SK-N-SH treated with all-trans-retinoic acid at 6 μM for 48 hours (cell line): ENCODE data around the gene FLT3LG.

ENCODE experiments used
- ATAC-seq: fragments of 200-7000 bp; cut with Tn5 transposase; 3 replicates; pipeline ENCODE4 v1.9.1; 2020; ENCODE audit warnings: mild to moderate bottlenecking, moderate library complexity
- ARNTL ChIP-seq: fragments of 450-650 bp; formaldehyde crosslinking; IDR thresholded peaks from 2 replicates; pipeline ENCODE4 v1.5.0; 2020; ENCODE audit warnings: low read depth, mild to moderate bottlenecking, moderate library complexity, borderline replicate concordance
- BACH2 ChIP-seq: fragments of 250-450 bp; sonication (Bioruptor Pico); IDR thresholded peaks from 2 replicates; pipeline ENCODE4 v1.9.0; 2021; ENCODE audit warnings: mild to moderate bottlenecking, borderline replicate concordance
- CREB5 ChIP-seq: fragments of 250-450 bp; sonication (Bioruptor Pico); IDR thresholded peaks from 2 replicates; pipeline ENCODE4 v1.5.1; 2020; ENCODE audit warnings: low read depth, mild to moderate bottlenecking, moderate library complexity
- CSDC2 ChIP-seq: fragments of 250-450 bp; sonication (Bioruptor Pico); IDR thresholded peaks from 2 replicates; pipeline ENCODE4 v1.5.0; 2020; ENCODE audit warnings: mild to moderate bottlenecking, moderate library complexity
- CSRNP3 ChIP-seq: fragments of 250-450 bp; sonication (Bioruptor Pico); IDR thresholded peaks from 2 replicates; pipeline ENCODE4 v1.5.1; 2021; ENCODE audit warnings: mild to moderate bottlenecking, moderate library complexity
- ESRRG ChIP-seq: fragments of 250-450 bp; sonication (Bioruptor Pico); IDR thresholded peaks from 2 replicates; pipeline ENCODE4 v1.6.1; 2021; ENCODE audit warnings: mild to moderate bottlenecking
- GLIS3 ChIP-seq: fragments of 250-450 bp; sonication (Bioruptor Pico); IDR thresholded peaks from 2 replicates; pipeline ENCODE4 v1.5.0; 2020; ENCODE audit warnings: mild to moderate bottlenecking, moderate library complexity
- ISL1 ChIP-seq: fragments of 250-450 bp; sonication (Bioruptor Pico); IDR thresholded peaks from 2 replicates; pipeline ENCODE4 v2.1.2; 2022; ENCODE audit warnings: mild to moderate bottlenecking, moderate library complexity
- OSR1 ChIP-seq: fragments of 250-450 bp; sonication (Bioruptor Pico); IDR thresholded peaks from 2 replicates; pipeline ENCODE4 v1.8.0; 2022; ENCODE audit warnings: moderate library complexity, mild to moderate bottlenecking, inconsistent platforms
- PATZ1 ChIP-seq: fragments of 250-450 bp; sonication (Bioruptor Pico); IDR thresholded peaks from 2 replicates; pipeline ENCODE4 v1.8.0; 2020; ENCODE audit warnings: mild to moderate bottlenecking, moderate library complexity, borderline replicate concordance
- POU6F1 ChIP-seq: fragments of 250-450 bp; sonication (Bioruptor Pico); IDR thresholded peaks from 2 replicates; pipeline ENCODE4 v1.8.0; 2021; ENCODE audit warnings: low read depth, mild to moderate bottlenecking, moderate library complexity, borderline replicate concordance
- PPARA ChIP-seq: fragments of 250-450 bp; sonication (Bioruptor Pico); IDR thresholded peaks from 2 replicates; pipeline ENCODE4 v1.5.0; 2020; ENCODE audit warnings: mild to moderate bottlenecking, borderline replicate concordance
- RARB ChIP-seq: fragments of 250-450 bp; sonication (Bioruptor Pico); IDR thresholded peaks from 2 replicates; pipeline ENCODE4 v1.8.0; 2021; ENCODE audit warnings: mild to moderate bottlenecking, moderate library complexity
- SNAI2 ChIP-seq: fragments of 250-450 bp; sonication (Bioruptor Pico); IDR thresholded peaks from 2 replicates; pipeline ENCODE4 v1.5.0; 2020; ENCODE audit warnings: mild to moderate bottlenecking, moderate library complexity
- TCF4 ChIP-seq: fragments of 250-450 bp; sonication (Bioruptor Pico); IDR thresholded peaks from 2 replicates; pipeline ENCODE4 v1.8.0; 2021; ENCODE audit warnings: mild to moderate bottlenecking, moderate library complexity, borderline replicate concordance
- TOX ChIP-seq: fragments of 250-450 bp; sonication (Bioruptor Pico); IDR thresholded peaks from 2 replicates; pipeline ENCODE4 v1.8.0; 2021; ENCODE audit warnings: mild to moderate bottlenecking, moderate library complexity, borderline replicate concordance
- ZC3H10 ChIP-seq: fragments of 250-450 bp; sonication (Bioruptor Pico); IDR thresholded peaks from 2 replicates; pipeline ENCODE4 v1.5.1; 2021; ENCODE audit warnings: mild to moderate bottlenecking, moderate library complexity
- ZFP3 ChIP-seq: fragments of 250-450 bp; sonication (Bioruptor Pico); IDR thresholded peaks from 2 replicates; pipeline ENCODE4 v1.5.0; 2020; ENCODE audit warnings: mild to moderate bottlenecking, moderate library complexity
- ZFP30 ChIP-seq: fragments of 450-650 bp; formaldehyde crosslinking; IDR thresholded peaks from 2 replicates; pipeline ENCODE4 v1.5.0; 2022; ENCODE audit warnings: mild to moderate bottlenecking, moderate library complexity
- ZNF565 ChIP-seq: fragments of 450-650 bp; formaldehyde crosslinking; conservative IDR thresholded peaks from 2 replicates; pipeline ENCODE4 v1.5.0; 2020; ENCODE audit warnings: low read depth, mild to moderate bottlenecking, moderate library complexity
- ZNF70 ChIP-seq: fragments of 450-650 bp; formaldehyde crosslinking; IDR thresholded peaks from 2 replicates; pipeline ENCODE4 v1.5.0; 2020; ENCODE audit warnings: mild to moderate bottlenecking, moderate library complexity
- ZNF8 ChIP-seq: fragments of 450-650 bp; formaldehyde crosslinking; IDR thresholded peaks from 2 replicates; pipeline ENCODE4 v1.5.0; 2020; ENCODE audit warnings: mild to moderate bottlenecking, moderate library complexity

FLT3LG gene

GRCh38 chr19:49489601-49490167 is 15.7 kb downstream of the FLT3LG start:
- TF ChIP-seq TOX (CRISPR knock-in tag) = no peak
- TF ChIP-seq ISL1 (CRISPR knock-in tag) = no peak
- TF ChIP-seq ZFP30 = no peak
- no peak for TF ChIP-seq BACH2 (CRISPR knock-in tag)
- TF ChIP-seq, all 23 proteins: peak for 0

GRCh38 chr19:49490287-49491029 is 16.4 kb downstream of the FLT3LG start:
- no peak for ATAC-seq
- TF ChIP-seq CSRNP3 (CRISPR knock-in tag) (no peak), BACH2 (CRISPR knock-in tag) (no peak), SNAI2 (no peak), ZNF8 (CRISPR knock-in tag) (no peak), GLIS3 (no peak), TOX (CRISPR knock-in tag) (no peak), ZC3H10 (CRISPR knock-in tag) (no peak)

More at GRCh38 chr19:49489601-49490167, 15.7 kb downstream of the FLT3LG start:
- no peak for ATAC-seq

GRCh38 chr19:49491030-49491803 is 17.2 kb downstream of the FLT3LG start:
- no peak for ATAC-seq
- TF ChIP-seq PATZ1 (CRISPR knock-in tag) (no peak), SNAI2 (no peak), TOX (CRISPR knock-in tag) (no peak), CSRNP3 (CRISPR knock-in tag) (no peak), ZC3H10 (CRISPR knock-in tag) (no peak), OSR1 (CRISPR knock-in tag) (no peak), ARNTL (no peak), TCF4 (CRISPR knock-in tag) (no peak), ZNF565 (CRISPR knock-in tag) (no peak), ESRRG (no peak), ISL1 (CRISPR knock-in tag) (no peak), BACH2 (CRISPR knock-in tag) (no peak), ZFP30 (no peak), CREB5 (CRISPR knock-in tag) (no peak), ZFP3 (CRISPR knock-in tag) (no peak), ZNF70 (CRISPR knock-in tag) (no peak), CSDC2 (CRISPR knock-in tag) (no peak), PPARA (CRISPR knock-in tag) (no peak), POU6F1 (CRISPR knock-in tag) (no peak), RARB (CRISPR knock-in tag) (no peak)
